K562 (cell line): ENCODE data around the gene NAA11. TPM values are rescaled to one million over a fixed set of nuclear protein-coding genes. Genes with fewer than 3 reads are reported as not detected.

Source experiments
- ATAC-seq: fragments of 200-7000 bp; cut with Tn5 transposase; 3 replicates; pipeline ENCODE4 v1.9.1; 2020; ENCODE audit warnings: moderate library complexity
- BruUV-seq: library from RNA; stranded (reverse); fragments of 400-500 nt; replicated peaks from 2 replicates; lab custom pipeline; 2021; lab: Mats Ljungman, UMichigan
- CTCF ChIA-PET: fragments of 300-600 bp; formaldehyde crosslinking; extraction: SDS; loops from one replicate; lab custom pipeline; 2021; ENCODE audit warnings: low intra/inter-chr PET ratio; lab: Yijun Ruan, JAX
- POLR2A ChIA-PET: fragments of 300-600, 350-650 bp; sonication (Branson Sonifier 250); formaldehyde crosslinking; extraction: SDS; loops from one replicate; lab custom pipeline; 2021; ENCODE audit warnings: antibody characterized with exemption, inconsistent platforms; lab: Yijun Ruan, JAX
- DNase-seq, 4 experiments: peaks; one replicate each; pipeline versions ENCODE4 v3.0.0 to v3.0.0-alpha.2; 2011 to 2018; ENCODE audit warnings: low spot score in 3 of 4, mixed read lengths in 3 of 4; ENCODE audit errors: extremely low read depth in 1 of 4
- FAIRE-seq: peaks from 2 replicates; lab custom pipeline; 2011; peaks lifted over from hg19 to GRCh38; lab: Jason Lieb, UNC
- H2AFZ ChIP-seq: 2 replicates; pipeline ENCODE4 v1.6.0; 2011; ENCODE audit warnings: low read depth, low read length, control low read depth, inconsistent platforms
- H3K27ac ChIP-seq: fragments of 200-600 bp; 3 replicates; pipeline ENCODE4 v1.8.0; 2011; ENCODE audit warnings: low read depth, mild to moderate bottlenecking, control low read depth, inconsistent platforms, low read length, moderate library complexity, mixed read lengths; ENCODE audit errors: extremely low read depth
- H3K27me3 ChIP-seq, 2 experiments: fragments of 300-600 bp in 1 of 2; 2 replicates in 1 of 2; 3 replicates in 1 of 2; pipeline versions ENCODE4 v1.6.0 to v1.8.0; 2011; ENCODE audit warnings: inconsistent platforms in 2 of 2, low read length in 2 of 2, mild to moderate bottlenecking in 1 of 2, mixed read lengths in 1 of 2, moderate library complexity in 1 of 2; ENCODE audit not compliant: control insufficient read depth in 2 of 2, insufficient read depth in 2 of 2
- H3K36me3 ChIP-seq: fragments of 300-600 bp; 3 replicates; pipeline ENCODE4 v1.8.0; 2011; ENCODE audit warnings: mild to moderate bottlenecking, low read length, inconsistent platforms; ENCODE audit not compliant: control insufficient read depth, insufficient read depth
- H3K4me1 ChIP-seq, 2 experiments: fragments of 200-600 bp in 1 of 2; replicated peaks in 1 of 2; 2 replicates in 1 of 2; 3 replicates in 1 of 2; pipeline versions ENCODE4 v1.5.1 to v1.8.0; 2011; ENCODE audit warnings: inconsistent platforms in 2 of 2, low read length in 2 of 2, mild to moderate bottlenecking in 1 of 2, mixed read lengths in 1 of 2, moderate library complexity in 1 of 2; ENCODE audit not compliant: control insufficient read depth in 2 of 2, insufficient read depth in 2 of 2
- H3K4me2 ChIP-seq: 2 replicates; pipeline ENCODE4 v1.6.1; 2011; ENCODE audit warnings: low read length, control low read depth, inconsistent platforms, mixed read lengths; ENCODE audit not compliant: insufficient read depth
- H3K4me3 ChIP-seq: fragments of 200-600 bp; sonication (generic), shearing (Covaris generic); 2 replicates; pipeline ENCODE4 v1.5.1; 2016; ENCODE audit warnings: control low read depth, inconsistent platforms
- H3K79me2 ChIP-seq: fragments of 200-600 bp; 3 replicates; pipeline ENCODE4 v1.8.0; 2011; ENCODE audit warnings: low read length, inconsistent platforms; ENCODE audit not compliant: control insufficient read depth, insufficient read depth
- H3K9ac ChIP-seq, 2 experiments: 2 replicates each; pipeline versions ENCODE4 v1.6.0 to v1.6.1; 2011; ENCODE audit warnings: low read depth in 2 of 2, low read length in 2 of 2, control low read depth in 1 of 2, inconsistent platforms in 1 of 2, mild to moderate bottlenecking in 1 of 2, mixed read lengths in 1 of 2; ENCODE audit not compliant: insufficient read depth in 1 of 2
- H3K9me1 ChIP-seq: one replicate; pipeline ENCODE4 v1.6.0; 2011; ENCODE audit warnings: inconsistent platforms, mild to moderate bottlenecking, low read length, moderate library complexity; ENCODE audit not compliant: control insufficient read depth, insufficient read depth
- H3K9me3 ChIP-seq: replicated peaks from 2 replicates; pipeline ENCODE4 v1.5.1; 2011; ENCODE audit warnings: low read depth, low read length, inconsistent platforms; ENCODE audit not compliant: control insufficient read depth, insufficient read depth
- H4K20me1 ChIP-seq: replicated peaks from 2 replicates; pipeline ENCODE4 v1.6.1; 2011; ENCODE audit warnings: low read length, inconsistent platforms, mixed read lengths; ENCODE audit not compliant: control insufficient read depth, insufficient read depth
- C11orf30 ChIP-seq: fragments of 450-650 bp; IDR thresholded peaks from 2 replicates; pipeline ENCODE4 v1.6.1; 2016; ENCODE audit warnings: low read depth, mild to moderate bottlenecking
- JUN ChIP-seq, 2 experiments: sonication (generic) in 1 of 2; formaldehyde crosslinking in 1 of 2; IDR thresholded peaks; 2 replicates each; pipeline versions ENCODE4 v1.6.1 to v1.8.0; 2012 to 2022; ENCODE audit warnings: borderline replicate concordance in 2 of 2, mild to moderate bottlenecking in 2 of 2, improper control_type of control experiment in 1 of 2, low read depth in 1 of 2, low read length in 1 of 2, missing genetic modification reagents in 1 of 2
- MAFG ChIP-seq: fragments of 450-650 bp; conservative IDR thresholded peaks from 2 replicates; pipeline ENCODE4 v1.6.1; 2016; ENCODE audit warnings: missing genetic modification characterization, missing compliant biosample characterization
- SOX6 ChIP-seq: fragments of 450-650 bp; IDR thresholded peaks from 2 replicates; pipeline ENCODE4 v1.6.1; 2014; ENCODE audit warnings: mild to moderate bottlenecking
- TBL1XR1 ChIP-seq, 2 experiments: IDR thresholded peaks; 2 replicates each; pipeline ENCODE4 v1.6.1; 2012; ENCODE audit warnings: improper control_type of control experiment in 2 of 2, low read length in 2 of 2, mild to moderate bottlenecking in 1 of 2
- ZBTB49 ChIP-seq: sonication (generic); formaldehyde crosslinking; IDR thresholded peaks from 2 replicates; pipeline ENCODE4 v1.8.0; 2022; ENCODE audit warnings: missing genetic modification reagents, mild to moderate bottlenecking, borderline replicate concordance
- ZNF316 ChIP-seq: fragments of 450-650 bp; IDR thresholded peaks from 2 replicates; pipeline ENCODE4 v1.6.1; 2016
- in situ Hi-C: fragments of 300-500 bp; cut with MboI; formaldehyde crosslinking; loops from 4 replicates; pipeline ENCODE4 v1.15.0; 2018; ENCODE audit warnings: inconsistent platforms, mixed read lengths
- intact Hi-C: fragments of 100-400 bp; cut with micrococcal nuclease; formaldehyde crosslinking; loops from 2 replicates; pipeline ENCODE4 v1.14.2; 2022
- polyA plus RNA-seq, 8 experiments: library from polyadenylated mRNA; depleted of rRNA in 4 of 8; stranded (reverse) in 5 of 8; unstranded in 3 of 8; fragments of >200 nt; fragmentation: Nextera tagmentation in 2 of 8; fragmentation: Illumina TruSeq in 1 of 8; extraction: Ambion mirVana in 2 of 8; extraction: Trizol in 1 of 8; gene quantifications; 2 replicates each; pipeline versions ENCODE4 v1.2.1 to v1.2.3, GENCODE V29; 2011 to 2014; ENCODE audit warnings: inconsistent platforms in 1 of 8, missing spikeins in 1 of 8
- total RNA-seq, 7 experiments: library from RNA; depleted of rRNA in 6 of 7; stranded (reverse); fragments of >200 nt in 6 of 7; fragmentation: Illumina TruSeq in 2 of 7; extraction: Trizol in 2 of 7; gene quantifications; 2 replicates each; pipeline versions ENCODE4 v1.2.1 to v1.2.3, GENCODE V29; 2011 to 2021; ENCODE audit warnings: low replicate concordance in 1 of 7

Gene NAA11
- total and polyA plus RNA-seq, 9 of the 15 experiments (the other 6 are each of a cell fraction or from before 2014, with no cell fraction given): 17.1 to 34.6 (median 23.1) TPM

- Histone ChIP-seq H4K20me1 (no peaks in the 10 kb centered on the region), H3K9me3 (no peaks in the 10 kb centered on the region), H2AFZ (no peak overlapping the region), H3K4me3 (no peak overlapping the region), H3K27ac (no peak overlapping the region), H3K9me1 (no peaks in the 10 kb centered on the region), H3K36me3 (no peaks in the 10 kb centered on the region; the same call in 2 of the 3 replicates), H3K4me1 (peaks cover 0 to 14% of the 10 kb centered on the region in 2 experiments; a peak in 2 of 5 replicates), H3K79me2 (no peaks in the 10 kb centered on the region), H3K27me3 (no peaks in the 10 kb centered on the region), H3K4me2 (no peak overlapping the region), H3K9ac (no peak overlapping the region)
- ChIA-PET CTCF (no interaction called here), POLR2A (interaction anchor here (0.6 kb wide), 1 partner anchor 1211 kb away, joined by 3 read pairs; no protein-coding TSS in a partner anchor)
- no peak for ATAC-seq
- TF ChIP-seq SOX6: no peak
- TF ChIP-seq JUN (IDR thresholded peaks at IDR 0.05; ENCODE audit: borderline replicate concordance, low read depth, low read length): no peak
- TF ChIP-seq JUN (CRISPR knock-in tag; IDR thresholded peaks at IDR 0.05; ENCODE audit: borderline replicate concordance): no peak
- TF ChIP-seq ZNF316: peak; percentile 68; the same call in 1 of the 2 replicates
- TF ChIP-seq TBL1XR1 (IDR thresholded peaks at IDR 0.05; ENCODE audit: low read length in 2 of 2): no peak
- peak; percentile 45; the same call in 1 of the 2 replicates for TF ChIP-seq C11orf30
- 0 out of 2 replicates have a peak, but pooled peaks have one; percentile 9 for TF ChIP-seq MAFG (tag)
- TF ChIP-seq ZBTB49 (CRISPR knock-in tag): no peak
- in situ Hi-C loops: no loop called here
- intact Hi-C loops: loop anchor here (5.0 kb wide), 1 partner anchor 253 kb away; no protein-coding TSS in a partner anchor
- DNase-seq: no peak
- FAIRE-seq: peak; percentile 32
- BruUV-seq: no TSS peak
These were observed 30.8 kb downstream of the NAA11 start for GRCh38 chr4:79295086-79295485.
